Neutrophil (primary cell): Measurements from ENCODE around the gene GPD2.

ENCODE experiments used
- H3K27ac ChIP-seq: fragments of 200-600 bp; sonication (generic); 2 replicates; pipeline ENCODE4 v1.5.1; 2016; ENCODE audit warnings: mild to moderate bottlenecking, moderate library complexity
- H3K27me3 ChIP-seq: fragments of 200-600 bp; sonication (generic); 2 replicates; pipeline ENCODE4 v1.6.0; 2016; ENCODE audit warnings: mild to moderate bottlenecking
- H3K36me3 ChIP-seq: fragments of 200-600 bp; sonication (generic); 2 replicates; pipeline ENCODE4 v1.5.1; 2017
- H3K4me1 ChIP-seq, 2 experiments: fragments of 200-600 bp in 1 of 2; sonication (generic) in 1 of 2; 1 replicate in 1 of 2; 2 replicates in 1 of 2; pipeline versions ENCODE4 v1.5.1 to v1.6.1; 2013 to 2016; ENCODE audit warnings: low read depth in 1 of 2, low read length in 1 of 2, mild to moderate bottlenecking in 1 of 2, moderate library complexity in 1 of 2; ENCODE audit not compliant: control insufficient read depth in 1 of 2, insufficient read depth in 1 of 2
- H3K4me3 ChIP-seq, 2 experiments: fragments of 200-600 bp in 1 of 2; sonication (generic) in 1 of 2; 1 replicate in 1 of 2; 2 replicates in 1 of 2; pipeline ENCODE4 v1.5.1; 2013 to 2016; ENCODE audit warnings: low read depth in 1 of 2, low read length in 1 of 2, mild to moderate bottlenecking in 1 of 2, moderate library complexity in 1 of 2
- H3K9me3 ChIP-seq: fragments of 200-600 bp; sonication (generic); 2 replicates; pipeline ENCODE4 v1.5.1; 2016
- CTCF ChIP-seq: fragments of 200-600 bp; sonication (generic); IDR thresholded peaks from 2 replicates; pipeline ENCODE4 v1.5.1; 2016; ENCODE audit warnings: antibody characterized with exemption

Gene GPD2

DNA sequence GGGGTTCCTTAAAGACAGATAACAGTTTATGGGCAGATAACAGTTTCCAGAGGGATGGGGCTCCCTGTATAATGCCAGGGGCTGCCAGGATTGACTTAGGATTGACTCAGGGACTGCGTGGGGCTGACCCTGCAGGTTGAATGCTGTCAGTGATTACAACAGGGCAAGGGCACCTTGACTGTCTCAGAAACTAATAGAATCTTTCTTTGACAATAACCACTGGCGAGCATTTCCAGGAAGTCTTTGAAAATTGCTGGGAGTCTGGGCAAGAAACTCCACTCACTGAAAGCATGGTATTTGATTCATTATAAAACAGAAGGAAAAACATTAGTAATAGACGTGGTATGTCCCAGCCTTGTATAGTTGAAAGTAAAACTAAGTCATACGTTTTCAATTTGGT is 101.0 kb downstream of the GPD2 start:
- no peak for TF ChIP-seq CTCF
- H3K4me1 ChIP-seq: peaks cover 14 to 15% of the 10 kb centered on the region in 2 experiments
- no peaks in the 10 kb centered on the region for H3K9me3 ChIP-seq
- no peak overlapping the region for H3K27ac ChIP-seq
- H3K36me3 ChIP-seq: peaks cover 3% of the 10 kb centered on the region
- H3K27me3 ChIP-seq: no peaks in the 10 kb centered on the region
- no peak overlapping the region for H3K4me3 ChIP-seq

DNA sequence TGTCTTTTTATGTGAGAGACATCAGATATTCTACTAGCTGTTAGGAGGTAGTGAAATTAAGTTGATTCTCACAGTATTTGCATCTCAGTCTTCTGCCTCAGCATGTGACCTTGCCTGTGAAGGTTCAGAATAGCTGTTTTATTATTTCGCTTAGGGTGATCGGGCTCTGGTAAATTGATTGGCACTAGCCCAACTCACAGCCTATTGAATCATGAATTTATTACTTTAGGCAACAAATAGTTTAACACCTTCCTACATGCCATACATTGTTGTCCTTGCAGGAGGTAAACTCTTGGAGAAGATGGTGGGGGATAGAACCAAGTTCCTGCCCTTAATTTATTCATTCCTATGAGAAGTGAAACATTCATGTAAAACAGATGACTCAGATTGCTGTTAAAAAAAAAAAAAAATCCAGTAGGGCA is 101.9 kb downstream of the GPD2 start:
- Histone ChIP-seq H3K4me1 (peaks cover 6 to 7% of the 10 kb centered on the region in 2 experiments), H3K27ac (no peak overlapping the region), H3K27me3 (no peaks in the 10 kb centered on the region), H3K9me3 (no peaks in the 10 kb centered on the region), H3K4me3 (no peak overlapping the region), H3K36me3 (peaks cover 3% of the 10 kb centered on the region)
- no peak for TF ChIP-seq CTCF

DNA sequence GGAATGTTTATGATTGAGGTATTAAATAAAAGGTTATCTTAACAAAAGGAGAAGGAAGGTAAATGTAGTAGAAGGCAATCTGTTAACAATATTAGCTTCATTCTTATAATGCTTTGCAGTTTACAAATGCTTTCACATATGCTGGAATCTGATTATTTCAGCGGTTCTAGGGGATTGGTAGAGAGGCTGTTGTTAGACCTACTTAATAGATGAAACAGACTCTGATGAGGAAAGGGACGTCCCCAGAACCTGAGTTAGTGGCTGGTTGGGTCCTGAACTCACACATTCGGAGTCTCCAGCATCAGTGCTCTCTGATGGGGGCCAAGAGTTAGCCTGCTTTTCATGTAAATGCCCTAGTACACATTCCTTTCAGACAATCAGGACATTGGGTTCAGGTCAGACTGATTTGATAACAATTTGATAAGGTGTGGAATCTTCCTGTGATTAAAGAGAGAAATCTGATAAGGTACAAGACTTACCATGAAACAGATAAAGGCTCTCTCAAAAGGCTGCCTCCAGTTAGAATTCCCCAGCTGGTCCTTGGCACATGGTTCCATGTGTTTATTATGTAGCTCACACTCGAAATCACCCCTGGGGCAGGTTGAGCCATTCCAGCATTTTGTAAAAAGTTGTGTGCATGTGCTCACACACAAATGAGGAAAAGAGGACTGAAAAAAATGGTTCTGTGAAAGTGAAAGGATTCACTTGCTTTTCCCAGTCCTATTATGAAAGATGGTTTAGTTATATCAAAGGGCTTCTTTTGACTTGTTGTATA is 103.1 kb downstream of the GPD2 start:
- TF ChIP-seq CTCF: no peak
- no peak overlapping the region for H3K4me3 ChIP-seq

GRCh38 chr2:156540706-156541105 is 104.5 kb downstream of the GPD2 start:
- H3K27me3 ChIP-seq: no peaks in the 10 kb centered on the region
- no peak overlapping the region for H3K27ac ChIP-seq
- H3K9me3 ChIP-seq: no peaks in the 10 kb centered on the region
- H3K36me3 ChIP-seq: peaks cover 3% of the 10 kb centered on the region
- no peak for TF ChIP-seq CTCF
- no peaks in the 10 kb centered on the region for H3K4me1 ChIP-seq
- H3K4me3 ChIP-seq: no peak overlapping the region

More for the DNA sequence above, 103.1 kb downstream of the GPD2 start:
- Histone ChIP-seq H3K27me3 (no peaks in the 10 kb centered on the region), H3K9me3 (no peaks in the 10 kb centered on the region), H3K4me1 (no peaks in the 10 kb centered on the region), H3K36me3 (peaks cover 3% of the 10 kb centered on the region), H3K27ac (no peak overlapping the region)

- Histone ChIP-seq H3K27ac (no peak overlapping the region), H3K27me3 (no peaks in the 10 kb centered on the region), H3K9me3 (no peaks in the 10 kb centered on the region), H3K36me3 (peaks cover 3% of the 10 kb centered on the region), H3K4me3 (no peak overlapping the region), H3K4me1 (no peaks in the 10 kb centered on the region)
- TF ChIP-seq CTCF: no peak
Measured at GRCh38 chr2:156541229-156541628, 105.0 kb downstream of the GPD2 start.
